OCI-LY3 (cell line): Measurements from ENCODE around the gene GDPD4.

Source experiments
- CTCF ChIP-seq: fragments of 200-600, 300-600 bp; sonication (generic); IDR thresholded peaks from 2 replicates; pipeline ENCODE4 v1.5.1; 2014; ENCODE audit warnings: antibody characterized with exemption, low read length, low read depth
- EZH2phosphoT487 ChIP-seq: fragments of 200-600 bp; shearing (Covaris generic); IDR thresholded peaks from 2 replicates; pipeline ENCODE4 v1.6.1; 2018; ENCODE audit warnings: antibody characterized with exemption, mixed run types, low read depth

GRCh38 chr11:77193911-77194830 is 107.3 kb downstream of the GDPD4 start:
- TF ChIP-seq CTCF (no peak), EZH2phosphoT487 (no peak)
